ENCODE data around the gene HCFC1. TPM values are rescaled to one million over a fixed set of nuclear protein-coding genes. Genes with fewer than 3 reads are reported as not detected.
A peak's percentile ranks its signal among the peaks of the same experiment; 100 is the strongest.

Gene HCFC1
- total RNA-seq, 1 donor from 2014 or later: 39.5 TPM

GRCh38 chrX:153948847-153949805 is 22.5 kb downstream of the HCFC1 start:
- intact Hi-C loops (cut with DNase I): no loop called here
- DNase-seq (ENCODE audit: low spot score): no peak

GRCh38 chrX:153948002-153948466 is 23.6 kb downstream of the HCFC1 start:
- intact Hi-C loops (cut with DNase I): no loop called here
- no peak for DNase-seq (ENCODE audit: low spot score)

DNA sequence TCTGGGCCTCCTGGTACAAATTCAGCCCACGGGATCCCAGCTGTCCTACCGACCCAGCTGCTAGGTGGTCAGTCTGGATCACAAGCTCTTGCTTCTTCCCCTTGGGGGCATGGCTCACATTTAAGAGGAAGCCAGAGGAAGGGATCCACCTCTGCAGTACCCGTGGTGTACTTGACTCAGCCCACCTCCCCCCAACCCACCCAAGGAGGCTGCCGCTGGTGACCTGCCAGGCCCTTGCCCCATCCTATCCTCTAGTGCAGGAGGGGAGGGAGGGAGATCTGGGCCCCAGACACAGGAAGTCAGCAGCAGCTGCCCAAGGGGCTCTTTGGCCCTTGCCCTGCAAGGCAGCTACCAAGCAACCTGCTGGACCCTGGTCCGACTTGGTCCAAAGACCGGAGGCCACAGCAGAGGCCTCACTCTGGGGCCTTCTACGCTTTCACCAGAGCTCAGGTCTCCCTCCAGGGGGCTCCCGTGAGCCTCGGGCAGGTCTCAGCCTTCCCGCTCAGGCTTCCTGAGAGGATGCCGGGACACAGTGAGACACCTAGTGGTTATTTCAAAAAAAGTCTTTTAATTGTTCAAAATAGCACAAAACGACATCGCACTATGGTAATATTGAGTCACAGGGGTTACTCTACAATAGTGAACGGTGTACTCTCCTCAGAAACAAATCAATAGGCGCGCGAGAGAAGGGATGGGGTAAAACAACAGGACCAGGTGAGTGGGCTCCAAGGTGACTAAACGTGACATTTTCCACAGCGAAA is 24.4 kb downstream of the HCFC1 start:
- DNase-seq (ENCODE audit: low spot score): peak; percentile 89
- intact Hi-C loops (cut with DNase I): no loop called here

- DNase-seq (ENCODE audit: low spot score): no peak
- intact Hi-C loops (cut with DNase I): no loop called here
Measured at GRCh38 chrX:153945956-153946943, 25.4 kb downstream of the HCFC1 start.

- intact Hi-C loops (cut with DNase I): no loop called here
Measured at GRCh38 chrX:153944800-153945150, 26.8 kb downstream of the HCFC1 start.

DNA sequence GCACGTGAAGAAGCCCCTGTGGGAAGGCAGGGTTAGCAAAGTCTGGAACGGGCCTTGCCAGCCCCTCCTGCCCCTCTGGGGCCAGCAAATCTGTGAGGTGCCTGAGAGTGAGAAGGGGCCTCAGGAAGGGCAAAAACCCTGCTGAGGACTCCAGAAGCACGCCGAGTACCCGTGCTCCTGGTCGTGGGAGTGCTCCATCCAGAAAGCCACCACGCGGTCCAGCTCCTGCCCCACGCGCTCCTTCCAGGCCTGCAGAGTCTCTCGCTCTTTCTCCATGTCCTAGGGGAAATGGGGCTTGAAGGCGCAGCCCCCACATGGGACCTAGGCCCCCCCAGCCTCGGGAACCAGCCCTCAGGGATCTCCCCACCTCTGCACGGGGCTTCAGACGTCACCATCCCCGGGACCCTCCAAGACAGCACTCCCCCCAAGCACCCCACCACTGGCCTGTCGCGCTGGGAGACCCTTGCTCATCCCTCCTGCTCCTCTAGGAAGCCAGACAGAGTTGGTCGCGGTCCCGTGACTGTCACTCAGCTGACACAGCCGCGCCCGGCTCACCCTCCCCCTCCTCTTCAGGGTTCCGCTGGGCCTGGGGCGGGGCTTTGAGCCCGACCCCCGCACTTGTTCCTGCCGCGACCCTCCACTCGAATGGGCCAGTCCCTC is 27.3 kb downstream of the HCFC1 start, which contains the start of gene RENBP:
Gene RENBP, minus strand, starts transcription at position 504 of the 660 bp plus-strand sequence. Its CDS starts 33 bp downstream, at position 471.
- peak; percentile 91 for DNase-seq (ENCODE audit: low spot score)
- intact Hi-C loops (cut with DNase I): no loop called here

More at GRCh38 chrX:153944800-153945150, 26.8 kb downstream of the HCFC1 start:
- DNase-seq (ENCODE audit: low spot score): no peak

DNA sequence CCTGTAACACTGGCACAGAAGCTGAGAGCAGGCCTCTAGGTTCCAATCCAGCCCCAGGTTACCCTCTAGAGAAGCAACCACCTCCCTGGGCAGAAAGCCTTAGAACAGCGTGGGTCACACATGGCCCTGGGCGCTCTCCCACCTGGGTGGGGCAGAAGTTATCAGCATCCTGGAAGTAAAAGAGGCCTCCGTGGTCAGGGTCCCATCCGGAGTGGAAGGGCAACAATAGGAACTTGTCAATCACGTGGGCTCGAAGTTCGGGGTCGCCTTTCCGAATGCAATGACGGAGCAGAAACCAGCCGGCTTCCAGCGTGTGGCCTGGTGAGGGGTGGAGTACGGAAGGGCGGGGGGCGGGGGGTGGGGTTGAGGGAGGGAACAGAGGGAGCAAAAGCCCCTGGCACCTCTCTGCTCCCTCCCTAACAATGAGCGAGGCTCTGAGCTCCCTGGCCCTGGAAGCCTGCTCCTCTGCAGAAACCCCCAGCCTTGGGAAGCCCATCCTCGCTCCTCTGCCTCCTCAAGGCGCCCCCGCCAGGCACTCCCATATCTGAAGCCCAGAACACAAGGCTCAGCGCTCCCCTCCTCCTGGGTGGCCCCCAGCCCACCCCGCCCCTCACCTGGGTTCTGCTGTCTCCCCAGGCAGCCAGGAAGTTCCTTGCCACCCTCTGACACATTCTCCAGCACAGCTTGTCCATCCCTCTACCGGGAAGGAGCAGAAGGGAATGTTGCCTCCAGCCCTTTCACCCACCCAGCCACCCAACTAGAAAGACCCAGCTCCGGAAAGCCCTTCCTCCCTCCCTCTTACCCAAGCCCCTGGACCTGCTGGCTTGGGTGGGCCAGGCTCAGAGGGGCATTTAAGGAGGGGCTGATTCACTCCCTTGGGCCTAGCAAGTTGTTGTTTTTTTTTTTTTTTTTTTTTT is 30.0 kb downstream of the HCFC1 start:
- intact Hi-C loops (cut with DNase I): no loop called here
- no peak for DNase-seq (ENCODE audit: low spot score)

GRCh38 chrX:153939573-153939972 is 32.0 kb downstream of the HCFC1 start:
- intact Hi-C loops (cut with DNase I): no loop called here
- no peak for DNase-seq (ENCODE audit: low spot score)

- intact Hi-C loops (cut with DNase I): no loop called here
- no peak for DNase-seq (ENCODE audit: low spot score)
Measured at GRCh38 chrX:153938226-153938786, 33.3 kb downstream of the HCFC1 start.

- no peak for DNase-seq (ENCODE audit: low spot score)
- intact Hi-C loops (cut with DNase I): no loop called here
Measured at GRCh38 chrX:153937056-153937455, 34.6 kb downstream of the HCFC1 start.

- no peak for DNase-seq (ENCODE audit: low spot score)
- intact Hi-C loops (cut with DNase I): loop anchor here (2.0 kb wide), 1 partner anchor 35 kb away; the partner anchor contains the start of gene HCFC1
Measured at GRCh38 chrX:153935326-153935851, 36.2 kb downstream of the HCFC1 start.

DNA sequence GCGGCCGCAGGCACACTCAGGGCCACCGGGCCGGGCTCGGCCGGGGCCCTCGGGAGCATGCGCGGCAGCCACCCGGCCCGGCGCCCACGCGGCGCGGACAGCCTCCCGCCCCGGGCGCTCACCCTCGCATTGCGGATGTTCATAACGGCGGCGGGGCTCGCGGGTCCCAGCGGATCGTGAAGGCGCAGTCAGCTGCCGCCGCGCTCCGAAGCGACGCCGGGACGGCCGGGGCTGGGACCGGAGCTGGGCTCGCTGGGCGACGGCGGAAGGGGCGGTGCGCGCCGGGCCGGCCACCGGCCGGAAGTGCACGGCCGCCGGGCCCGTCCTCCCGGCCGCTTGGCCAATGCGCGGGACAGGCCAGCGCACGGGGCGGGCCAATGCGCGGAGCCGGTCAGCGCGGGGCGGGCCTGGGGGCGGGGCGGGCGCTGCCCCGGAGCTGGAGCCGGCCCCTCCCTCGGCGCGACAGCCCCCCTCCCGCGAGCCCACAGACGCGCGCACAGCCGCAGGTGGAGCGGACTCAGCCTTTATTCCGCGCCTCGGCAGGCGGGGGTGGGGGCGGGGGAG is 36.8 kb downstream of the HCFC1 start, which contains the start of gene NAA10:
Gene NAA10, minus strand, starts transcription at position 276 of the 564 bp plus-strand sequence. Its CDS starts 133 bp downstream, at position 143.
- peak; percentile 89 for DNase-seq (ENCODE audit: low spot score)
- intact Hi-C loops (cut with DNase I): loop anchor here (2.0 kb wide), 1 partner anchor 36 kb away; the partner anchor contains the start of gene HCFC1

GRCh38 chrX:153934148-153934761 is 37.4 kb downstream of the HCFC1 start:
- DNase-seq (ENCODE audit: low spot score): no peak
- intact Hi-C loops (cut with DNase I): loop anchor here (2.0 kb wide), 1 partner anchor 37 kb away; the partner anchor contains the start of gene HCFC1

GRCh38 chrX:153933748-153934147 is 37.9 kb downstream of the HCFC1 start:
- intact Hi-C loops (cut with DNase I): loop anchor here (2.0 kb wide), 1 partner anchor 37 kb away; the partner anchor contains the start of gene HCFC1
- no peak for DNase-seq (ENCODE audit: low spot score)

GRCh38 chrX:153932220-153932915 is 39.2 kb downstream of the HCFC1 start:
- no peak for DNase-seq (ENCODE audit: low spot score)
- intact Hi-C loops (cut with DNase I): no loop called here
